ENCODE results near the gene INO80C. TPM values are rescaled to one million over a fixed set of nuclear protein-coding genes. Genes with fewer than 3 reads are reported as not detected.

INO80C gene
- total RNA-seq, 1 experiment from 2014 or later = 51.1 TPM

DNA sequence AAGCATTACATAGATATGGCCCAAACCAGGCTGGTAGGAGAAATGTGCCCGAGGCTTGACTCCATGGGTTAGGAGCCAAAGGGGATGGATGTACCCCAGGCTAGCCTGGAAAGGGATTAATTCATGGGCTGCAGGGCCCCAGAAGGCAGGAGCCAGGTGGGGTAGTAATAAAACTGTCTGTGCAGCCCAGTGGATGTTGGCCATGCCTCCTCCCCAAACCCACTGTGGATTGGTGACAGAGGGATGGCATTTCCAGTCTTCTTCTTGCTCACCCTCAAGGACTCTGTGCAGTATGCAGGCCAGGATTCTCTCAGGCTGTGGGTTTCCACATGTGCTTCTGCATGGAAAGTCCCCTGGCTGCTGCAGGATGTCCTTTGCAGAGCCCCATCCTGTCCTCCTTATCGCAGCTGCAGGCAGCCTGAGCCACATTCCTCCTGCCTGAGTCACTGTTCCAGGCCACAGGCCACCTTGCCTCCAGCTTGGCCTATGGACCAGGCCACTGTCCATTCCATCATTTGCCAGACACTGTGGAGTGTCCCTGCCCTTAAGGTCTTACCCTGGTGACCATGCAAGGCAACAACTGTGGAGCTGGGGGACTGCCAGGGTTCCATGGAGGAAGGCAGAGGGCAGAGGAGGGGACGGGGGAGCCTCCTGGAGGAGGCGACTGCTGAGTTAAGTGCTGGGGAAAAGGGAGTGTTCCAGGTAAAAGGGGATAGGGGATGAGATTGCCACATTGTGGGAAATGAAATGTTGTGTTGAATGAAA lies 38.9 kb downstream of the INO80C start:
- no peak overlapping the region for H2BK120ac ChIP-seq (ENCODE audit: low read depth, low read length, poor library complexity, severe bottlenecking)
- H2BK15ac ChIP-seq (ENCODE audit: low read depth, low read length) = no peak overlapping the region
- peaks cover 7% of the 10 kb centered on the region; the same call in 1 of the 2 replicates for H3K4me1 ChIP-seq (ENCODE audit: insufficient read depth, low read length)
- no peak overlapping the region for H4K91ac ChIP-seq (ENCODE audit: insufficient read length, low read depth, low read length)
- H3K23ac ChIP-seq (ENCODE audit: insufficient read length, low read depth, low read length) = no peak overlapping the region
- H2BK5ac ChIP-seq (ENCODE audit: insufficient read length, low read length) = no peak overlapping the region
- no peaks in the 10 kb centered on the region for H3K27me3 Mint-ChIP-seq (ENCODE audit: low read depth)
- no peak overlapping the region for H3K56ac ChIP-seq (ENCODE audit: insufficient read length, low read depth, low read length)
- no peak overlapping the region for H2AFZ ChIP-seq (ENCODE audit: low read length)
- H3K27me3 ChIP-seq (ENCODE audit: insufficient read depth, low read length) = no peaks in the 10 kb centered on the region
- no peak overlapping the region for H3K4me3 Mint-ChIP-seq
- no peaks in the 10 kb centered on the region for H4K20me1 ChIP-seq (ENCODE audit: control insufficient read depth, insufficient read depth, insufficient read length)
- no peaks in the 10 kb centered on the region for H3K9me3 Mint-ChIP-seq
- no peak overlapping the region for H3K27ac ChIP-seq (ENCODE audit: insufficient read length, low read depth, low read length)
- H3K9me3 ChIP-seq (ENCODE audit: control insufficient read depth, low read depth, low read length) = no peaks in the 10 kb centered on the region
- H3K14ac ChIP-seq (ENCODE audit: insufficient read depth, low read length) = no peak overlapping the region
- H2AK5ac ChIP-seq (ENCODE audit: insufficient read length, low read length) = no peak overlapping the region
- H3T11ph ChIP-seq (ENCODE audit: low read length) = no peak overlapping the region
- H3K27ac Mint-ChIP-seq = peak overlapping the region in 2 of 3 experiments; percentile 39 to 47; a peak in 5 of 7 replicates
- TF ChIP-seq, protein P1, sequence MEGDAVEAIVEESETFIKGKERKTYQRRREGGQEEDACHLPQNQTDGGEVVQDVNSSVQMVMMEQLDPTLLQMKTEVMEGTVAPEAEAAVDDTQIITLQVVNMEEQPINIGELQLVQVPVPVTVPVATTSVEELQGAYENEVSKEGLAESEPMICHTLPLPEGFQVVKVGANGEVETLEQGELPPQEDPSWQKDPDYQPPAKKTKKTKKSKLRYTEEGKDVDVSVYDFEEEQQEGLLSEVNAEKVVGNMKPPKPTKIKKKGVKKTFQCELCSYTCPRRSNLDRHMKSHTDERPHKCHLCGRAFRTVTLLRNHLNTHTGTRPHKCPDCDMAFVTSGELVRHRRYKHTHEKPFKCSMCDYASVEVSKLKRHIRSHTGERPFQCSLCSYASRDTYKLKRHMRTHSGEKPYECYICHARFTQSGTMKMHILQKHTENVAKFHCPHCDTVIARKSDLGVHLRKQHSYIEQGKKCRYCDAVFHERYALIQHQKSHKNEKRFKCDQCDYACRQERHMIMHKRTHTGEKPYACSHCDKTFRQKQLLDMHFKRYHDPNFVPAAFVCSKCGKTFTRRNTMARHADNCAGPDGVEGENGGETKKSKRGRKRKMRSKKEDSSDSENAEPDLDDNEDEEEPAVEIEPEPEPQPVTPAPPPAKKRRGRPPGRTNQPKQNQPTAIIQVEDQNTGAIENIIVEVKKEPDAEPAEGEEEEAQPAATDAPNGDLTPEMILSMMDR (conservative IDR thresholded peaks at IDR 0.05) = no peak
- no peak overlapping the region for H3K4me2 ChIP-seq (ENCODE audit: insufficient read depth, insufficient read length, low read length)
- no peaks in the 10 kb centered on the region for H3K79me2 ChIP-seq (ENCODE audit: insufficient read depth, low read length)
- no peak overlapping the region for H4K8ac ChIP-seq (replicated peaks; ENCODE audit: insufficient read length, low read depth, low read length)
- H3K36me3 Mint-ChIP-seq (ENCODE audit: insufficient read depth in 1 of 3, low read depth in 3 of 3) = no peaks in the 10 kb centered on the region; a peak in 1 of 7 replicates
- peak; percentile 83 for DNase-seq
- H4K5ac ChIP-seq (ENCODE audit: insufficient read length, low read depth, low read length) = no peak overlapping the region
- no CpG with 5 or more reads among the region's 4 CpGs for WGBS (ENCODE audit: extremely low coverage, insufficient read length, low lambda C conversion rate)
- peaks cover 13 to 16% of the 10 kb centered on the region in 2 experiments for H3K4me1 Mint-ChIP-seq
- no peak overlapping the region for H2BK12ac ChIP-seq (ENCODE audit: insufficient read length, low read depth, low read length)
- H2BK20ac ChIP-seq (ENCODE audit: low read depth, low read length, poor library complexity, severe bottlenecking) = no peak overlapping the region
- no peak overlapping the region for H3K18ac ChIP-seq (ENCODE audit: insufficient read length, low read depth, low read length)
- H3K4ac ChIP-seq (ENCODE audit: low read depth, low read length) = no peak overlapping the region
- no peaks in the 10 kb centered on the region for H3K79me1 ChIP-seq (ENCODE audit: insufficient read depth, low read depth, low read length, poor library complexity, severe bottlenecking)
- no peak overlapping the region for H3K9ac ChIP-seq (ENCODE audit: extremely low read depth, insufficient read length, low read length)
- H3K23me2 ChIP-seq (ENCODE audit: insufficient read length, low read depth, low read length, poor library complexity, severe bottlenecking) = no peaks in the 10 kb centered on the region
